Naive B cell (primary cell): Measurements from ENCODE around the gene PPIL1. TPM values are rescaled to one million over a fixed set of nuclear protein-coding genes. Genes with fewer than 3 reads are reported as not detected.
A peak's percentile ranks its signal among the peaks of the same experiment; 100 is the strongest.

Experiments
- ATAC-seq, 2 donors: fragments of 150-1000 bp; cut with Tn5 transposase; 2 replicates each; pipeline ENCODE4 v1.10.0; 2021; ENCODE audit warnings: low read depth in 2 of 2, mild to moderate bottlenecking in 2 of 2, moderate library complexity in 2 of 2
- DNase-seq: peaks from one replicate; pipeline ENCODE4 v3.0.0; 2022
- H3K27ac Mint-ChIP-seq, 6 donors: one replicate each; pipeline ENCODE4 v1.8.0; 2020 to 2022; ENCODE audit warnings: mild to moderate bottlenecking in 6 of 6, mixed read lengths in 6 of 6, moderate library complexity in 5 of 6, inconsistent platforms in 2 of 6
- H3K27me3 Mint-ChIP-seq, 3 donors: one replicate each; pipeline ENCODE4 v1.8.0; 2021 to 2022; ENCODE audit warnings: mixed read lengths in 3 of 3, mild to moderate bottlenecking in 1 of 3
- H3K36me3 Mint-ChIP-seq, 2 donors: one replicate each; pipeline ENCODE4 v1.8.0; 2020 to 2022; ENCODE audit warnings: mixed read lengths in 2 of 2, inconsistent platforms in 1 of 2, mild to moderate bottlenecking in 1 of 2
- H3K4me1 Mint-ChIP-seq, 3 donors: one replicate each; pipeline ENCODE4 v1.8.0; 2020 to 2022; ENCODE audit warnings: mixed read lengths in 3 of 3, inconsistent platforms in 1 of 3, mild to moderate bottlenecking in 1 of 3, moderate library complexity in 1 of 3
- H3K4me3 Mint-ChIP-seq, 8 donors: one replicate each; pipeline ENCODE4 v1.8.0; 2020 to 2022; ENCODE audit warnings: mild to moderate bottlenecking in 8 of 8, mixed read lengths in 8 of 8, moderate library complexity in 8 of 8, inconsistent platforms in 2 of 8
- H3K9me3 Mint-ChIP-seq, 7 donors: one replicate each; pipeline ENCODE4 v1.8.0; 2020 to 2022; ENCODE audit warnings: mixed read lengths in 7 of 7, mild to moderate bottlenecking in 5 of 7, inconsistent platforms in 2 of 7, moderate library complexity in 1 of 7
- polyA plus RNA-seq, 6 donors: library from polyadenylated mRNA; unstranded; fragments of 300-500 nt; fragmentation: Illumina TruSeq; gene quantifications; one replicate each; pipeline ENCODE4 v1.2.3, GENCODE V29; 2021; ENCODE audit warnings: low read depth in 6 of 6

Gene PPIL1
- polyA plus RNA-seq, 6 donors from 2014 or later: 4.9 to 12.2 (median 6.8) TPM

GRCh38 chr6:36857325-36857724 lies 17.3 kb downstream of the PPIL1 start:
- peaks cover 12 to 22% of the 10 kb centered on the region in 2 donors for H3K36me3 Mint-ChIP-seq
- no peak overlapping the region for H3K4me3 Mint-ChIP-seq
- DNase-seq: no peak
- H3K4me1 Mint-ChIP-seq: peaks cover 0 to 4% (median 4%) of the 10 kb centered on the region in 3 donors
- no peak overlapping the region for H3K27ac Mint-ChIP-seq
- no peaks in the 10 kb centered on the region for H3K27me3 Mint-ChIP-seq
- no peaks in the 10 kb centered on the region for H3K9me3 Mint-ChIP-seq
- no peak for ATAC-seq

- ATAC-seq: no peak
- Mint-ChIP-seq H3K36me3 (peaks cover 12 to 22% of the 10 kb centered on the region in 2 donors), H3K4me3 (no peak overlapping the region), H3K9me3 (peaks cover 0 to under 1% (median 0%) of the 10 kb centered on the region in 7 donors), H3K27ac (peak overlapping the region in 1 of 6 donors; percentile 61), H3K27me3 (no peaks in the 10 kb centered on the region), H3K4me1 (peaks cover 0 to 4% (median 4%) of the 10 kb centered on the region in 3 donors)
- DNase-seq: no peak
Observed at GRCh38 chr6:36856277-36856676, 18.3 kb downstream of the PPIL1 start.

GRCh38 chr6:36855750-36856149 lies 18.9 kb downstream of the PPIL1 start:
- Mint-ChIP-seq H3K36me3 (peaks cover 12 to 26% of the 10 kb centered on the region in 2 donors), H3K9me3 (peaks cover 0 to 6% (median 4%) of the 10 kb centered on the region in 7 donors), H3K27ac (peak overlapping the region in 1 of 6 donors; percentile 39), H3K4me3 (no peak overlapping the region), H3K27me3 (peaks cover 0 to 3% (median 0%) of the 10 kb centered on the region in 3 donors), H3K4me1 (peaks cover 0 to 4% (median 4%) of the 10 kb centered on the region in 3 donors)
- ATAC-seq (no peak), DNase-seq (no peak)

GRCh38 chr6:36853325-36853724 lies 21.3 kb downstream of the PPIL1 start:
- DNase-seq (no peak), ATAC-seq (no peak)
- Mint-ChIP-seq H3K27ac (no peak overlapping the region), H3K4me1 (peaks cover 0 to 13% (median 10%) of the 10 kb centered on the region in 3 donors), H3K9me3 (peaks cover 0 to 12% (median 8%) of the 10 kb centered on the region in 7 donors), H3K27me3 (peaks cover 0 to 8% (median 3%) of the 10 kb centered on the region in 3 donors), H3K4me3 (peak overlapping the region in 1 of 8 donors; percentile 64), H3K36me3 (peaks cover 12 to 30% of the 10 kb centered on the region in 2 donors)

GRCh38 chr6:36852481-36853147 lies 22.0 kb downstream of the PPIL1 start:
- DNase-seq: no peak
- Mint-ChIP-seq H3K27me3 (peaks cover 0 to 8% (median 3%) of the 10 kb centered on the region in 3 donors), H3K9me3 (peaks cover 0 to 12% (median 8%) of the 10 kb centered on the region in 7 donors), H3K4me3 (peak overlapping the region in 1 of 8 donors; percentile 64), H3K4me1 (peaks cover 0 to 13% (median 10%) of the 10 kb centered on the region in 3 donors), H3K27ac (peak overlapping the region in 1 of 6 donors; percentile 10), H3K36me3 (peaks cover 12 to 30% of the 10 kb centered on the region in 2 donors)
- ATAC-seq: no peak

GRCh38 chr6:36851626-36852025 lies 23.0 kb downstream of the PPIL1 start:
- H3K4me1 Mint-ChIP-seq: peaks cover 0 to 13% (median 10%) of the 10 kb centered on the region in 3 donors
- no peak overlapping the region for H3K27ac Mint-ChIP-seq
- ATAC-seq (no peak), DNase-seq (no peak)
- no peak overlapping the region for H3K4me3 Mint-ChIP-seq
- peaks cover 10 to 26% of the 10 kb centered on the region in 2 donors for H3K36me3 Mint-ChIP-seq
- H3K9me3 Mint-ChIP-seq: peaks cover 0 to 12% (median 8%) of the 10 kb centered on the region in 7 donors
- H3K27me3 Mint-ChIP-seq: peaks cover 0 to 8% (median 3%) of the 10 kb centered on the region in 3 donors

- Mint-ChIP-seq H3K27ac (peak overlapping the region in 1 of 6 donors; percentile 35), H3K4me3 (no peak overlapping the region), H3K36me3 (peaks cover 6 to 22% of the 10 kb centered on the region in 2 donors), H3K9me3 (peaks cover 0 to 12% (median 8%) of the 10 kb centered on the region in 7 donors), H3K27me3 (peaks cover 0 to 8% (median 3%) of the 10 kb centered on the region in 3 donors), H3K4me1 (peaks cover 0 to 13% (median 10%) of the 10 kb centered on the region in 3 donors)
- peak; percentile 42 for DNase-seq
- ATAC-seq: no peak
Observed at GRCh38 chr6:36851149-36851614, 23.4 kb downstream of the PPIL1 start.

- ATAC-seq: no peak
- Mint-ChIP-seq H3K9me3 (peaks cover 0 to 12% (median 8%) of the 10 kb centered on the region in 7 donors), H3K27ac (no peak overlapping the region), H3K36me3 (peaks cover 0 to 20% of the 10 kb centered on the region in 2 donors), H3K27me3 (peaks cover 2 to 18% (median 3%) of the 10 kb centered on the region in 3 donors), H3K4me1 (peaks cover 0 to 13% (median 10%) of the 10 kb centered on the region in 3 donors), H3K4me3 (peak overlapping the region in 1 of 8 donors; percentile 1)
- DNase-seq: no peak
Observed at GRCh38 chr6:36850021-36850420, 24.6 kb downstream of the PPIL1 start.

GRCh38 chr6:36848658-36849441 lies 25.8 kb downstream of the PPIL1 start:
- H3K36me3 Mint-ChIP-seq: peaks cover 0 to 13% of the 10 kb centered on the region in 2 donors
- peaks cover 0 to 12% (median 8%) of the 10 kb centered on the region in 7 donors for H3K9me3 Mint-ChIP-seq
- DNase-seq (no peak), ATAC-seq (peak; percentile 27 to 47)
- peak overlapping the region in 5 of 8 donors; percentile 36 to 83 (median 74) for H3K4me3 Mint-ChIP-seq
- H3K27ac Mint-ChIP-seq: peak overlapping the region in 2 of 6 donors; percentile 41 to 84
- peaks cover 0 to 13% (median 10%) of the 10 kb centered on the region in 3 donors for H3K4me1 Mint-ChIP-seq
- peaks cover 3 to 21% (median 8%) of the 10 kb centered on the region in 3 donors for H3K27me3 Mint-ChIP-seq

- Mint-ChIP-seq H3K4me1 (peaks cover 0 to 14% (median 13%) of the 10 kb centered on the region in 3 donors), H3K27ac (peak overlapping the region in 1 of 6 donors; percentile 10), H3K9me3 (peaks cover 0 to 12% (median 8%) of the 10 kb centered on the region in 7 donors), H3K36me3 (peaks cover 0 to 8% of the 10 kb centered on the region in 2 donors), H3K4me3 (no peak overlapping the region), H3K27me3 (peaks cover 3 to 27% (median 8%) of the 10 kb centered on the region in 3 donors)
- ATAC-seq: no peak
- no peak for DNase-seq
Observed at GRCh38 chr6:36847991-36848390, 26.6 kb downstream of the PPIL1 start.

GRCh38 chr6:36847152-36847551 lies 27.5 kb downstream of the PPIL1 start:
- H3K4me1 Mint-ChIP-seq: peaks cover 0 to 14% (median 13%) of the 10 kb centered on the region in 3 donors
- no peak overlapping the region for H3K4me3 Mint-ChIP-seq

GRCh38 chr6:36845233-36845632 lies 29.4 kb downstream of the PPIL1 start:
- H3K4me3 Mint-ChIP-seq: no peak overlapping the region
- peaks cover 7 to 23% (median 18%) of the 10 kb centered on the region in 3 donors for H3K4me1 Mint-ChIP-seq
- peaks cover 0 to 3% of the 10 kb centered on the region in 2 donors for H3K36me3 Mint-ChIP-seq
- peaks cover 9 to 34% (median 19%) of the 10 kb centered on the region in 3 donors for H3K27me3 Mint-ChIP-seq
- H3K27ac Mint-ChIP-seq: no peak overlapping the region
- DNase-seq: no peak
- no peak for ATAC-seq
- peaks cover 0 to 3% (median 2%) of the 10 kb centered on the region in 7 donors for H3K9me3 Mint-ChIP-seq

More at GRCh38 chr6:36847152-36847551, 27.5 kb downstream of the PPIL1 start:
- DNase-seq (no peak), ATAC-seq (no peak)
- H3K9me3 Mint-ChIP-seq: peaks cover 0 to 12% (median 8%) of the 10 kb centered on the region in 7 donors
- H3K27me3 Mint-ChIP-seq: peaks cover 3 to 27% (median 8%) of the 10 kb centered on the region in 3 donors
- no peak overlapping the region for H3K27ac Mint-ChIP-seq
- peaks cover 0 to 8% of the 10 kb centered on the region in 2 donors for H3K36me3 Mint-ChIP-seq
